ACC112 (cell line): Measurements from ENCODE around the gene RUSF1.
"Not testable (repeated sequence)": the region's sequence is repeated elsewhere in the genome, so short reads cannot be mapped to it uniquely, and the experiment has no call there.

Source experiments
- H2AFZ ChIP-seq: fragments of 200-600 bp; sonication (generic); one replicate; pipeline ENCODE4 v1.6.0; 2017; ENCODE audit warnings: antibody characterized with exemption, low read length; ENCODE audit not compliant: unreplicated experiment
- H3K27ac ChIP-seq: fragments of 200-600 bp; sonication (generic); 2 replicates; pipeline ENCODE4 v1.5.1; 2014; ENCODE audit warnings: low read depth, mild to moderate bottlenecking, antibody characterized with exemption, low read length, moderate library complexity
- H3K27me3 ChIP-seq: fragments of 200-600 bp; sonication (generic); 2 replicates; pipeline ENCODE4 v1.6.1; 2014; ENCODE audit warnings: mild to moderate bottlenecking, antibody characterized with exemption, low read length, moderate library complexity, mixed read lengths; ENCODE audit not compliant: insufficient read depth
- H3K36me3 ChIP-seq: fragments of 200-600 bp; sonication (generic); 2 replicates; pipeline ENCODE4 v1.6.1; 2016; ENCODE audit warnings: mild to moderate bottlenecking, antibody characterized with exemption, low read length, moderate library complexity, mixed read lengths; ENCODE audit not compliant: insufficient read depth
- H3K4me1 ChIP-seq: fragments of 200-600 bp; sonication (generic); one replicate; pipeline ENCODE4 v1.6.1; 2016; ENCODE audit warnings: low read length, mixed read lengths; ENCODE audit not compliant: insufficient read depth, unreplicated experiment, control insufficient read depth
- H3K4me3 ChIP-seq: fragments of 200-600 bp; sonication (generic); 2 replicates; pipeline ENCODE4 v1.5.1; 2014; ENCODE audit warnings: mild to moderate bottlenecking, low read depth, low read length
- H3K79me2 ChIP-seq: fragments of 200-600 bp; sonication (generic); one replicate; pipeline ENCODE4 v1.6.0; 2016; ENCODE audit warnings: low read length; ENCODE audit not compliant: control insufficient read depth, unreplicated experiment, insufficient read depth

Gene RUSF1

GRCh38 chr16:31487071-31487719 lies 21.0 kb downstream of the RUSF1 start:
- H3K36me3 ChIP-seq, result no peaks in the 10 kb centered on the region
- H3K79me2 ChIP-seq, result no peaks in the 10 kb centered on the region
- H3K27ac ChIP-seq, result no peak overlapping the region
- peaks cover 6% of the 10 kb centered on the region for H3K4me1 ChIP-seq
- H3K27me3 ChIP-seq, result peaks cover 21% of the 10 kb centered on the region; the same call in 1 of the 2 replicates
- H2AFZ ChIP-seq, result no peak overlapping the region
- peak overlapping the region; percentile 70 for H3K4me3 ChIP-seq

GRCh38 chr16:31486045-31486444 lies 22.1 kb downstream of the RUSF1 start:
- Histone ChIP-seq H3K36me3 (no peaks in the 10 kb centered on the region), H3K4me3 (no peak overlapping the region), H3K4me1 (peaks cover 6% of the 10 kb centered on the region), H3K27me3 (peaks cover 21% of the 10 kb centered on the region; the same call in 1 of the 2 replicates), H3K27ac (no peak overlapping the region), H3K79me2 (no peaks in the 10 kb centered on the region), H2AFZ (no peak overlapping the region)

- Histone ChIP-seq H2AFZ (no peak overlapping the region), H3K27me3 (peaks cover 21% of the 10 kb centered on the region; the same call in 1 of the 2 replicates), H3K79me2 (no peaks in the 10 kb centered on the region), H3K27ac (no peak overlapping the region), H3K4me1 (peaks cover 6% of the 10 kb centered on the region), H3K36me3 (no peaks in the 10 kb centered on the region), H3K4me3 (no peak overlapping the region)
Measured at GRCh38 chr16:31485571-31485970, 22.6 kb downstream of the RUSF1 start.

- Histone ChIP-seq H2AFZ (no peak overlapping the region), H3K27ac (no peak overlapping the region), H3K36me3 (no peaks in the 10 kb centered on the region; the same call in 1 of the 2 replicates), H3K79me2 (no peaks in the 10 kb centered on the region), H3K27me3 (peaks cover 21% of the 10 kb centered on the region; the same call in 1 of the 2 replicates), H3K4me3 (no peak overlapping the region), H3K4me1 (peaks cover 6% of the 10 kb centered on the region)
Measured at GRCh38 chr16:31484491-31485171, 23.6 kb downstream of the RUSF1 start.

DNA sequence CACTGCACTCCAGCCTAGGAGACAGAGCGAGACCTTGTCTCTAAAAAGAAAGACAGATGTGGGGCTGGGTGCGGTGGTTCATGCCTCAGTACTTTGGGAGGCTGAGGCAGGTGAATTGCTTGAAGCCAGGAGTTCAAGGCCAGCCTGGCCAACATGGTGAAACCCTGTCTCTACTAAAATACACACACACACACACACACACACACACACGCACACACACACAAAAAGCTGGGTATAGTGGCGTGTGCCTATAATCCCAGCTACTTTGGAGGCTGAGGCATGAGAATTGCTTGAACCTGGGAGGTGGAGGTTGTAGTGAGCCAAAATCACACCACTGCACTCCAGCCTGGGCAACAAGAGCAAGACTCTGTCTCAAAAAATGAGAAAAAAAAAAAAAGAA lies 24.1 kb downstream of the RUSF1 start:
- not testable (repeated sequence) for H3K4me1 ChIP-seq, H3K4me3 ChIP-seq, H2AFZ ChIP-seq, H3K79me2 ChIP-seq, H3K36me3 ChIP-seq, H3K27ac ChIP-seq
- H3K27me3 ChIP-seq, result peaks cover 21% of the 10 kb centered on the region; the same call in 1 of the 2 replicates

DNA sequence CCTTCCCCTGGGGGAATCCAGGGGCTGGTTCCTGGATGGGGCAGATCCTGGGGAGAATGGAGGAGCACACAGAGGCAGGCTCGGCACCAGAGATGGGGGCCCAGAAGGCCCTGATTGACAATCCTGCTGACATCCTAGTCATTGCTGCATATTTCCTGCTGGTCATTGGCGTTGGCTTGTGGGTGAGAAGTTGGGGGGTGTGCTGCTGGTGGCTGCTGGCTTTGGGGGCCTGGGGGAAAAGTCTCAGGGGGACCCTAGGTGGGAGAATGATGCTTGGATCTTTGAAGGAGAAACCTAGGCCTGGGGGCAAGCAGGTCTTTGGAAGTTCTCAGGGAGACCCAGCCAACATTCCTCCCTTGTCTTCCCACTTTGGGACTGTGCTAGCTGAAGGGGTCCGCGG lies 25.1 kb downstream of the RUSF1 start, which contains the start of gene SLC5A2:
SLC5A2 (plus strand) TSS at position 43 of the 400 bp plus-strand sequence; CDS start at position 57, 14 bp downstream.
- Histone ChIP-seq H3K4me1 (peaks cover 6% of the 10 kb centered on the region), H3K79me2 (no peaks in the 10 kb centered on the region), H3K36me3 (peaks cover 7% of the 10 kb centered on the region; the same call in 1 of the 2 replicates), H3K4me3 (no peak within 1 kb of the TSS), H3K27me3 (peaks cover 16% of the 10 kb centered on the region; the same call in 1 of the 2 replicates), H2AFZ (no peak within 1 kb of the TSS), H3K27ac (no peak within 1 kb of the TSS)

- no peaks in the 10 kb centered on the region for H3K4me1 ChIP-seq
- H3K79me2 ChIP-seq, result no peaks in the 10 kb centered on the region
- H3K27me3 ChIP-seq, result no peaks in the 10 kb centered on the region
- no peak overlapping the region for H2AFZ ChIP-seq
- peaks cover 26% of the 10 kb centered on the region; the same call in 1 of the 2 replicates for H3K36me3 ChIP-seq
- H3K4me3 ChIP-seq, result no peak overlapping the region
- no peak overlapping the region for H3K27ac ChIP-seq
Measured at GRCh38 chr16:31480851-31481536, 27.2 kb downstream of the RUSF1 start.

DNA sequence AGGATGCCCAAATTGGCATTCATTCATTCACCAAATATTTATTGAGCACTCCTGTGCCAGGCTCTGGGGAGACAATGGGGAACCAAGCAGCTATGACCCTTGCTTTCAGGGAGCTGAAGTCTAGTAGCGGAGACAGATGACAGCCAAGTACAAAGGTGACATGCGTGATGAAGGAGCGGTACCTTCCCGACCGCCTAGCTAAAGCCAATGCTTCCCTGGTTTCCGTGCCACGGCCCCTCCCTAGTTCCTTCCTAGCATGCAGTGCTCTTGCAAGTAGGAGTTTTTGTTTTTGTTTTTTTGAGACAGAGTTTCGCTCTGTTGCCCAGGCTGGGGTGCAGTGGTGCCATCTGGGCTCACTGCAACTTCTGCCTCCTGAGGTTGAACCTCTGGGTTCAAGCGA lies 28.4 kb downstream of the RUSF1 start:
- Histone ChIP-seq H3K27me3 (no peaks in the 10 kb centered on the region), H3K4me3 (no peak overlapping the region), H3K27ac (no peak overlapping the region), H3K79me2 (peaks cover 3% of the 10 kb centered on the region), H2AFZ (no peak overlapping the region), H3K36me3 (peaks cover 35% of the 10 kb centered on the region), H3K4me1 (no peaks in the 10 kb centered on the region)

DNA sequence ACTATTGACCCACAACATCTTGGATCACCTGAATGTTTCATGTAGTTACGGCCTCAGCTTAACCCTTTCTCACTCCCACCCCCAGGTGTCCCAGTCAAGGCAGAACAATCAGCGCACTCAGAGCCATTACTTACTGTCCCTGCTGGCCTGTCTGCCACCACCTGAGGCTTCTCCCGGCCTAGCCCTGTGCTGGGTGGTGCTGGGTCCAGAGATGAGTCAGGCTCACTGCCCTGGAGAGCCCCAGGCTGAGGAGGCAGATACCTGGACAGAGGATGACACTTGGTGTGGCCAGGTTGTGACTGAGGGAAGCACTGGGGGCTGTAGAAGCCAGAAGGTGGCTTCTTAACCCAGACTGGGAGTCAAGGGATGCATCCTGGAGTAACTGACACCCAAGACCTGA lies 29.2 kb downstream of the RUSF1 start:
- H2AFZ ChIP-seq, result no peak overlapping the region
- no peaks in the 10 kb centered on the region for H3K27me3 ChIP-seq
- H3K4me3 ChIP-seq, result no peak overlapping the region
- H3K4me1 ChIP-seq, result peaks cover 5% of the 10 kb centered on the region
- peaks cover 5% of the 10 kb centered on the region for H3K79me2 ChIP-seq
- H3K36me3 ChIP-seq, result peaks cover 43% of the 10 kb centered on the region
- H3K27ac ChIP-seq, result no peak overlapping the region

- Histone ChIP-seq H2AFZ (no peak overlapping the region), H3K27ac (no peak overlapping the region)
Measured at GRCh38 chr16:31477220-31478216, 30.7 kb downstream of the RUSF1 start.

More at GRCh38 chr16:31477220-31478216, 30.7 kb downstream of the RUSF1 start:
- Histone ChIP-seq H3K4me1 (peaks cover 14% of the 10 kb centered on the region), H3K36me3 (peaks cover 47% of the 10 kb centered on the region), H3K27me3 (no peaks in the 10 kb centered on the region), H3K79me2 (peaks cover 11% of the 10 kb centered on the region), H3K4me3 (no peak overlapping the region)
